B cell (primary cell): ENCODE results near the gene PLXNA1. TPM values are rescaled to one million over a fixed set of nuclear protein-coding genes. Genes with fewer than 3 reads are reported as not detected.

Experiments
- ATAC-seq: fragments of 200-7000 bp; cut with Tn5 transposase; one replicate; pipeline ENCODE4 v1.10.0; 2021; ENCODE audit warnings: low read depth, mild to moderate bottlenecking, moderate number of reproducible peaks, moderate library complexity
- CTCF ChIA-PET: fragments of 350-600 bp; sonication (Branson Sonifier 250); formaldehyde crosslinking; loops from one replicate; lab custom pipeline; 2021; ENCODE audit warnings: antibody characterized with exemption, inconsistent platforms; lab: Charles Lee
- POLR2A ChIA-PET: fragments of 350-600 bp; sonication (Branson Sonifier 250); formaldehyde crosslinking; loops from one replicate; lab custom pipeline; 2021; ENCODE audit warnings: antibody characterized with exemption; lab: Charles Lee
- DNase-seq: peaks from one replicate; pipeline ENCODE4 v3.0.0; 2013
- H2AFZ ChIP-seq: 2 replicates; pipeline ENCODE4 v1.6.1; 2012; ENCODE audit warnings: mild to moderate bottlenecking, low read depth, low read length; ENCODE audit not compliant: insufficient read depth, poor library complexity, severe bottlenecking
- H3K27ac ChIP-seq, 2 donors: 1 replicate in 1 of 2; 2 replicates in 1 of 2; pipeline ENCODE4 v1.5.1; 2012 to 2013; ENCODE audit warnings: low read length in 2 of 2, mild to moderate bottlenecking in 2 of 2, moderate library complexity in 1 of 2
- H3K27me3 ChIP-seq, 4 experiments: fragments of 200-600 bp in 1 of 4; sonication (generic) in 1 of 4; replicated peaks in 1 of 4; 1 replicate in 2 of 4; 2 replicates in 2 of 4; pipeline versions ENCODE4 v1.6.1 to v1.7.0; 2013 to 2016; ENCODE audit warnings: low read length in 3 of 4, mild to moderate bottlenecking in 2 of 4, mixed read lengths in 1 of 4, moderate library complexity in 1 of 4; ENCODE audit not compliant: insufficient read depth in 4 of 4, control insufficient read depth in 3 of 4; ENCODE audit errors: control extremely low read depth in 1 of 4
- H3K36me3 ChIP-seq, 2 experiments: replicated peaks in 1 of 2; 1 replicate in 1 of 2; 2 replicates in 1 of 2; pipeline versions ENCODE4 v1.6.1 to v1.7.1; 2013; ENCODE audit warnings: low read length in 1 of 2; ENCODE audit not compliant: insufficient read depth in 2 of 2, control insufficient read depth in 1 of 2; ENCODE audit errors: control extremely low read depth in 1 of 2, extremely low read depth in 1 of 2
- H3K4me1 ChIP-seq, 2 donors: fragments of 200-600 bp in 1 of 2; sonication (generic) in 1 of 2; 1 replicate in 1 of 2; 2 replicates in 1 of 2; pipeline versions ENCODE4 v1.5.1 to v1.6.1; 2013 to 2017; ENCODE audit warnings: low read length in 2 of 2; ENCODE audit not compliant: control insufficient read depth in 2 of 2, insufficient read depth in 2 of 2
- H3K4me2 ChIP-seq: replicated peaks from 2 replicates; pipeline ENCODE3; 2012; ENCODE audit warnings: mild to moderate bottlenecking, low read depth, low read length; ENCODE audit not compliant: poor library complexity, severe bottlenecking
- H3K4me3 ChIP-seq, 5 experiments: fragments of 200-600 bp in 1 of 5; sonication (generic) in 1 of 5; 1 replicate in 3 of 5; 2 replicates in 2 of 5; pipeline versions ENCODE4 v1.5.1 to v1.7.0; 2011 to 2016; ENCODE audit warnings: low read length in 4 of 5, mild to moderate bottlenecking in 4 of 5, low read depth in 2 of 5, control low read depth in 1 of 5, moderate library complexity in 1 of 5; ENCODE audit not compliant: insufficient read depth in 1 of 5; ENCODE audit errors: control extremely low read depth in 1 of 5, extremely low read depth in 1 of 5
- H3K79me2 ChIP-seq: fragments of 200-600 bp; sonication (generic); one replicate; pipeline ENCODE4 v1.6.0; 2016; ENCODE audit warnings: low read length; ENCODE audit not compliant: control insufficient read depth, insufficient read depth
- H3K9ac ChIP-seq: fragments of 200-600 bp; sonication (generic); 2 replicates; pipeline ENCODE4 v1.6.1; 2017; ENCODE audit warnings: mild to moderate bottlenecking, low read length, moderate library complexity
- H3K9me3 ChIP-seq, 3 donors: one replicate each; pipeline versions ENCODE4 v1.6.1 to v1.7.1; 2013; ENCODE audit warnings: low read length in 2 of 3; ENCODE audit not compliant: control insufficient read depth in 2 of 3, insufficient read depth in 1 of 3; ENCODE audit errors: control extremely low read depth in 1 of 3
- H4K20me1 ChIP-seq: 2 replicates; pipeline ENCODE4 v1.6.0; 2012; ENCODE audit warnings: mild to moderate bottlenecking, low read length; ENCODE audit not compliant: insufficient read depth, control insufficient read depth, poor library complexity, severe bottlenecking
- H3K27ac Mint-ChIP-seq: one replicate; pipeline ENCODE4 v1.8.0; 2021; ENCODE audit warnings: mixed read lengths
- H3K27me3 Mint-ChIP-seq: one replicate; pipeline ENCODE4 v1.8.0; 2021; ENCODE audit warnings: mixed read lengths
- H3K4me1 Mint-ChIP-seq: one replicate; pipeline ENCODE4 v1.8.0; 2021; ENCODE audit warnings: mixed read lengths
- H3K4me3 Mint-ChIP-seq: one replicate; pipeline ENCODE4 v1.8.0; 2021; ENCODE audit warnings: mixed read lengths
- H3K9me3 Mint-ChIP-seq: one replicate; pipeline ENCODE4 v1.8.0; 2022; ENCODE audit warnings: mixed read lengths; ENCODE audit not compliant: insufficient read depth
- EZH2 ChIP-seq: IDR thresholded peaks from 2 replicates; pipeline ENCODE4 v1.6.1; 2012; ENCODE audit warnings: borderline replicate concordance, low read depth, mild to moderate bottlenecking, moderate library complexity, low read length; ENCODE audit not compliant: insufficient read depth, poor library complexity, severe bottlenecking
- WGBS: methylation state at CpG from one replicate; pipeline ENCODE4 v1.1.5; 2013; ENCODE audit warnings: missing lambda C conversion rate; ENCODE audit not compliant: insufficient coverage; 5-methylcytosine and 5-hydroxymethylcytosine counted together
- intact Hi-C: fragments of 100-400 bp; cut with micrococcal nuclease; formaldehyde crosslinking; loops from one replicate; pipeline ENCODE4 v1.10.0; 2022
- polyA plus RNA-seq: library from polyadenylated mRNA; depleted of rRNA; stranded (reverse); fragments of >200 nt; gene quantifications from 2 replicates; pipeline ENCODE4 v1.2.3, GENCODE V29; 2012
- total RNA-seq, 2 donors: library from RNA; stranded (reverse); fragments of 120-200 nt in 1 of 2; gene quantifications; 1 replicate in 1 of 2; 2 replicates in 1 of 2; pipeline versions ENCODE4 v1.2.3 to v1.2.4, GENCODE V29; 2013 to 2022
- TF ChIP-seq, protein P1 (sequence below): fragments of 200-600 bp; IDR thresholded peaks from one replicate; pipeline ENCODE4 v1.8.0; 2022; ENCODE audit warnings: antibody characterized with exemption, mild to moderate bottlenecking

PLXNA1 gene
- total and polyA plus RNA-seq, 2 donors (not counting 1 experiment from before 2014, with no cell fraction given): 6.7 to 22.3 TPM

DNA sequence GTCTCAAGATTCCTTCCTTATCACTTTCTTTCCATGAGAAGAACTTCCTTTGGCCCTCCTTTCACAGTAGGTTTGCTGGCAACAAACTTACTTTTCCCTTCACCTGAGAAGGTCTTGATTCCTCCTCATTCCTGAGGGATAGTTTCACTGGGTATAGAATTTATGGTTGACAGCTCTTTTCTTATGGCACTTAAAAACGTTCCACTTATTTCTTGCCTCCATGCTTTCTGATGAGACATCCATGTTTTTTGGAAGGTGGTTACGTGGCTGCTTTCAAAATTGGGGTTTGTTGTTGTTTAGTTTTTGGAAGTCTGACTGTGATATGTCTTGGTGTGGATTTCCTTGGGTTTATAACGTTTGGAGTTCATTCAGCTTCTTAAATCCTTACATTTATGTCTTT, 8.2 kb upstream of the PLXNA1 start:
- Histone ChIP-seq H3K9me3 (peaks cover 2 to 23% (median 18%) of the 10 kb centered on the region in 3 donors), H3K27me3 (peaks cover 0 to 26% (median 3%) of the 10 kb centered on the region in 4 experiments), H4K20me1 (no peaks in the 10 kb centered on the region), H3K4me1 (peaks cover 3 to 4% of the 10 kb centered on the region in 2 donors), H3K79me2 (no peaks in the 10 kb centered on the region), H3K4me2 (no peak overlapping the region), H3K9ac (no peak overlapping the region), H2AFZ (no peak overlapping the region), H3K36me3 (no peaks in the 10 kb centered on the region), H3K27ac (no peak overlapping the region), H3K4me3 (no peak overlapping the region)
- H3K27ac Mint-ChIP-seq: no peak overlapping the region
- ChIA-PET CTCF (no interaction called here), POLR2A (no interaction called here)
- peaks cover 15% of the 10 kb centered on the region for H3K4me1 Mint-ChIP-seq
- TF ChIP-seq, protein P1, sequence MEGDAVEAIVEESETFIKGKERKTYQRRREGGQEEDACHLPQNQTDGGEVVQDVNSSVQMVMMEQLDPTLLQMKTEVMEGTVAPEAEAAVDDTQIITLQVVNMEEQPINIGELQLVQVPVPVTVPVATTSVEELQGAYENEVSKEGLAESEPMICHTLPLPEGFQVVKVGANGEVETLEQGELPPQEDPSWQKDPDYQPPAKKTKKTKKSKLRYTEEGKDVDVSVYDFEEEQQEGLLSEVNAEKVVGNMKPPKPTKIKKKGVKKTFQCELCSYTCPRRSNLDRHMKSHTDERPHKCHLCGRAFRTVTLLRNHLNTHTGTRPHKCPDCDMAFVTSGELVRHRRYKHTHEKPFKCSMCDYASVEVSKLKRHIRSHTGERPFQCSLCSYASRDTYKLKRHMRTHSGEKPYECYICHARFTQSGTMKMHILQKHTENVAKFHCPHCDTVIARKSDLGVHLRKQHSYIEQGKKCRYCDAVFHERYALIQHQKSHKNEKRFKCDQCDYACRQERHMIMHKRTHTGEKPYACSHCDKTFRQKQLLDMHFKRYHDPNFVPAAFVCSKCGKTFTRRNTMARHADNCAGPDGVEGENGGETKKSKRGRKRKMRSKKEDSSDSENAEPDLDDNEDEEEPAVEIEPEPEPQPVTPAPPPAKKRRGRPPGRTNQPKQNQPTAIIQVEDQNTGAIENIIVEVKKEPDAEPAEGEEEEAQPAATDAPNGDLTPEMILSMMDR: no peak
- TF ChIP-seq EZH2: no peak
- H3K4me3 Mint-ChIP-seq: no peak overlapping the region
- ATAC-seq: no peak
- intact Hi-C loops: no loop called here
- no CpG with 5 or more reads among the region's 3 CpGs for WGBS
- peaks cover 35% of the 10 kb centered on the region for H3K27me3 Mint-ChIP-seq
- no peak for DNase-seq
- H3K9me3 Mint-ChIP-seq: peaks cover 7% of the 10 kb centered on the region

DNA sequence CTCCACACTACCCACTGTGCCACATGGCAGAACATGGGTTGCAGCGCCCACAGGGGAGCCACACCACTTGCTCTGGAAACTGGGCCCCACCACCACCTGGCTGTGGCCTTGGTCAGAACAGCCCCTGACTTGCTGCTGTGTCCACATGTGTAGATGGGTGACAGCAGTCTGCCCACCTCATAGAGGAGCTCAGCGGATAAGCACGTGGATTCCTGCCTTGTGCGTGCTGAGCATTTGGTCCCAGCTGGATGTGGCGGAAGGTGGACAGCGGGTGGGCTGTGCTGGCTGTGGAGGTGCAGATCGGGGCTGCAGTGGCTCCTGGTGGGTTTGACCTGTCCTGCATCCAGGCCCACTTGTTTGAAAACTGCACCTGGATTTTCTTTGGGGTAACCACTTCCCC, 6.0 kb upstream of the PLXNA1 start:
- ChIA-PET POLR2A (no interaction called here), CTCF (no interaction called here)
- H3K36me3 ChIP-seq: no peaks in the 10 kb centered on the region
- DNase-seq: no peak
- no peaks in the 10 kb centered on the region for H3K79me2 ChIP-seq
- H3K4me2 ChIP-seq: no peak overlapping the region
- intact Hi-C loops: no loop called here
- H3K4me3 ChIP-seq: no peak overlapping the region
- no peak overlapping the region for H3K9ac ChIP-seq
- Mint-ChIP-seq H3K27ac (no peak overlapping the region), H3K27me3 (peaks cover 31% of the 10 kb centered on the region), H3K9me3 (peaks cover 7% of the 10 kb centered on the region), H3K4me3 (no peak overlapping the region), H3K4me1 (peaks cover 16% of the 10 kb centered on the region)
- peaks cover 8 to 9% of the 10 kb centered on the region in 2 donors for H3K4me1 ChIP-seq
- peaks cover 2 to 32% (median 18%) of the 10 kb centered on the region in 3 donors for H3K9me3 ChIP-seq
- peaks cover 0 to 31% (median 3%) of the 10 kb centered on the region in 4 experiments for H3K27me3 ChIP-seq
- WGBS: 91% methylated on average over 7 of the region's 7 CpGs
- no peak for ATAC-seq
- H2AFZ ChIP-seq: no peak overlapping the region
- TF ChIP-seq, protein P1: no peak
- TF ChIP-seq EZH2: no peak
- no peak overlapping the region for H3K27ac ChIP-seq
- H4K20me1 ChIP-seq: no peaks in the 10 kb centered on the region
